HT-29 (cell line): Measurements from ENCODE around the gene PIN1. TPM values are rescaled to one million over a fixed set of nuclear protein-coding genes. Genes with fewer than 3 reads are reported as not detected.
"Not testable (repeated sequence)": the region's sequence is repeated elsewhere in the genome, so short reads cannot be mapped to it uniquely, and the experiment has no call there.

Experiments
- DNase-seq: peaks from one replicate; pipeline ENCODE4 v3.0.0-alpha.2; 2015; ENCODE audit warnings: low spot score
- total RNA-seq: library from RNA; depleted of rRNA; stranded (reverse); fragments of >200 nt; shearing (Covaris generic); gene quantifications from 2 replicates; pipeline ENCODE4 v1.2.3, GENCODE V29; 2014

PIN1 gene
- total RNA-seq, 1 experiment from 2014 or later: 188 TPM

DNA sequence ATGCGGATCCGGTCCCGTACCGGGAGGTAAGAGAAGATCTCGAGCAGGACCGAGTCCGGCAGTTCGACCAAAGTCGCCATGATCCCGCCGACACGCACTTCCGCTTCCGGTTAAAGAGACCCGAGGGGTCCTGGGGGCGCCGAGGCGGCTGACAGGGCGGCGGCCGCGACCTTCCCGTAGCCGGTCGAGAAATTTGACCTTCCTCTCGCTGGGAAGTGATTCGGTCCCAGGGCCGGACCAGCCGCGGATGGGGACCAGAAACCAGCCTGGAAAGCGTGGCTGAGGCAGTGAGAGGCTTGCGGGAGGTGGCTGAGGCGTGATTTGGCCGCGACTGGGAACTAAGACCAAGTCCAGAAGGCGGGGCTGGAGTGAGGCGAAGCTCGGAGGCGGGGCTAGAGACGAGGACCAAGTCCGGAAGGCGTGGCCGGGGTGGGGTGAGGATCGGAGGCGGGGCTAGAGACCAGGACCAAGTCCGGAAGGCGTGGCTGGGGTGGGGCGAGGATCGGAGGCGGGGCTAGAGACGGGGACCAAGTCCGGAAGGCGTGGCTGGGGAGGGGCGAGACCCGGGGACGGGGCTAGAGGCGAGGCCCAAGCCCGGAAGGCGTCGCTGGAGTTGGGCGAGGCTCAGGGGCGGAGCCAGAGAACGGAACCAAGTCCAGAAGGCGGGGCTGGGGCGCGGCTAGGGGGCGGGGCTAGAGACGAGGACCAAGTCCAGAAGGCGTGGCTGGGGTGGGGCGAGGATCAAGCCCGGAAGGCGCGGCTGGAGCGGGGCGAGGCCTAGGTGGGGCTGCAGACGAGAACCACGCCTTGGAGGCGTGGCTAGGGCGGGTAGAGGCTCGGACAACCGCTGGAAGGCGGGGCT is 16.2 kb upstream of the PIN1 start, which contains the start of gene FBXL12:
TSS of gene FBXL12 (minus strand) at position 346 of the 862 bp plus-strand sequence. CDS start at position 80, 266 bp downstream.
- DNase-seq: peak; percentile 98

DNA sequence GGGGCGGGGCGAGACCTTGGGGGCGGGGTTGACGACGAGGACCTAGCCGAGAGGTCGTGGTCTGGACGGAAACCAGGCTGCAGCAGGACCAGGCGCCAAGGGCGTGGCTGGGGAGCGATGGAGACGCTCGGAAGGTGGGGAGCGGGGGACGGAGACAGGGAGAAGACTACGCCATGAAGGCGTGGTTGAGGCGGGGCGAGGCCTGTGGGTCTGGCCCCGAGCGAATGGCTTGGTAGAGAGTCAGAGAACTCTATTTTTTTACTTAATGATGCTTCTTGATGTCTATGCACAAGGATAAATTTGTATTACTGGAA is 15.6 kb upstream of the PIN1 start:
- no peak for DNase-seq

DNA sequence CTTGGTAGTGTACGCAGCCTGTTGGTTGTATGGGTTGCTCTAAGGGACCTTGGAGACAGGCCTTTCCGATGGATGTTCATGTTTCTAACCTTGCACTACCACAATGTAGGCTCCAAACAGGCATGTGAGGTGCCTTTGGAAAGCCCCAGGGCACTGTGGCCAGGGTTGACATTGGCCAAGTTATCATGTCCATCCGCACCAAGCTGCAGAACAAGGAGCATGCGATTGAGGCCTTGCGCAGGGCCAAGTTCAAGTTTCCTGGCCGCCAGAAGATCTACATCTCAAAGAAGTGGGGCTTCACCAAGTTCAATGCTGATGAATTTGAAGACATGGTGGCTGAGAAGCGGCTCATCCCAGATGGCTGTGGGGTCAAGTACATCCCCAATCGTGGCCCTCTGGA is 15.1 kb upstream of the PIN1 start:
- not testable (repeated sequence) for DNase-seq

DNA sequence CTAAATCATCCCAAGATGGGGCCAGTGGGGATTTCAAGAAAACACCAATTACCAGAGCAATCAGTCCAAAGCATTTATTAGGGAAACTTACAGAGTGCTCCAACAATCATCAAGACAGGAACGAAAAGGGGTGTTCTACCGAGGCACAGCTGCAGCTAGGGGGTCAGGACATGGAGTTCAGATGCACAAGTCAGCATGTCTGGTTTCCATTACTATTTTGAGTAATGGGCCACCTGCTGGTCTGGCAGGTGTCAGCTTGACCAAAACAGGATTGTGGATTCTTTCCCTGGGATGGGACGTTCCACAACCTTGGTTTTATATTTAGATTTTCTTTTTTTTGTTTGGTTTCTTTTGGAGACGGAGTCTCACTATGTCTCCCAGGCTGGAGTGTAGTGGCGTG is 11.3 kb upstream of the PIN1 start:
- DNase-seq: no peak

DNA sequence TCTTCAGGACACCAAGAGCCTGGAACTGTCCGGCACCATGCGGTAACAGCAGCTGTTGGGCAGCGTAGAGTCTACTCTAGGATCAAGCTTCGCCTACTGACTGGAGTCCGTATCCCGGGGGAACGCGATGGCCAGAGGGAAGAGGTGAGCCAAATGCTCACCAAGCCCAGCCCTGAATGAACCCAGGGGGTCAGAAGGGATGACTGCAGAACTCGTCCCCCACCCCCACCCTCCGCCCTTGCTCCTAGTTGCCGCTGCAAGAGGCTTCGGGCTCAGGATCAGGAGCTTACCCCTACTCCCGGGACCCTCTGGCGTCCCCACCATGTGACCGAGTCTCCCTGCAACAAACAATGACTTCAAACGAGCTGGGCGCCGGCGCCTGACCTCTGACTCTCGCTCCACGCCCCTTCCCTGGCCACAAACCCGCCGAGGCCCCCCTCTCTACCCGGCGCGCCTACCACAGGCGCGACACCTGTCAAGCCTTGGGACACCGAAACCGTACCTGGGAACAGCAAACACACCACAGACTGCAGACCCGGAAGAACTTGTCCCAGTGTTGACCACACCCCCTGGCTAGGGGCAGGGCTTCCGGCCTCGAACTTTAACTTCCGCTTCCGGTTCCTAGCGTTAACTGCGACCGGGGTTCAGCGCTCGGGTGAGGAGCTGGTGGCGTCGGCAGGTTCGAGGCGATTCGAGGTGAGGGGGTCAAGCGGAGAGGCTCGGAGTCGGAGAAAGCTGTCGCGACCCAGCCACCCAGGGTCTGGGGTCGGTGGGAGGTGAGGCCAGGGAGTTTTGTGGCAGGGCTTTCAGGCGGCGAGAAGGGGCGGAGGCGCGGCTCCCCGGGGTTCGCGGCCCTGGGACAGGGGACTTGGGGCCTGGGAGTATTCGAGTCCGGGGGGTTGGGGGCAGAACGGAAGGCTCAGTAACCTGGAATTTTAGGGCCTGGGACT is 7.6 kb upstream of the PIN1 start, which contains the start of gene UBL5:
TSS of gene UBL5 (plus strand) at position 630 of the 950 bp plus-strand sequence. CDS start 420 bp downstream, outside the sequence.
- DNase-seq: peak; percentile 88

DNA sequence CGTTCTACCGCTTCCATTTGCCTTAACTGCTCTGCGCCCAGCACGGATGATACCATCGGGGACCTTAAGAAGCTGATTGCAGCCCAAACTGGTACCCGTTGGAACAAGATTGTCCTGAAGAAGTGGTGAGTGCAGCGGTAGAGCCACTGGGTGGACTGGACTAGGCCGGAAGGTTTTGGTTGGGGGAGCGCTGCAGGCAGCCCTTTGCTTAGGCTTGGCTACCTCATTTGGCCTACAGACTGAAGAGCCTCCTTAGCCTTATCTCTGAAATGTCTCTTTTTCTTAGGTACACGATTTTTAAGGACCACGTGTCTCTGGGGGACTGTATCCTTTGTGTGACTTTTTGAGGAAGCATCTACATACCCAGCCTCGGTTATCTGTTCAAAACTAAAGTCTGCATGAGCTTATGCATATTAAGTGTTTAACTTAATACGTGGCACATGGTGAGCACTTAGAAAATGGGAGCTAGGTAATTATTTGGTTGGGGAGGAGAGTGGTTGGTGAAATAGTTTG is 6.5 kb upstream of the PIN1 start:
- DNase-seq: no peak

DNA sequence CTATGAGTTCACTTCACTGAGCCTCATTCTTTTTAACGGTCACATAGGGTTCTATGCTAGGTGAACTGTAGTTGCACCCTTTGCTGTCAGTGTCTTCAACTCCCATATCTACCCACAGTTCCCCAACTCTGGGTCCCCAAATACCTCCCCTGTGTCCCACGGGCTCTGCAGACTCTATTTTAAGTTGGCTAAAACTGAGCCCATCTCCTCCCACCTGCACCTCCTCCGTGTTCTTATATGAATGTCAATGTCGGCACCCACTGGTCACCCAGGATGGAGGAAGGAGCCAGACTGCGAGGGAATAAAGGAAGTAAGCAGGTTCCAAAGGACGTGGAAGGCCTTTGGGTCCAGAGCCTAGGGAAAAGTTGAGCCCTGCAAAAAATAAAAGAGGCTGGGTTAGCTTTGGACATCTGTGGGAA is 802 bp upstream of the PIN1 start:
- DNase-seq: no peak

DNA sequence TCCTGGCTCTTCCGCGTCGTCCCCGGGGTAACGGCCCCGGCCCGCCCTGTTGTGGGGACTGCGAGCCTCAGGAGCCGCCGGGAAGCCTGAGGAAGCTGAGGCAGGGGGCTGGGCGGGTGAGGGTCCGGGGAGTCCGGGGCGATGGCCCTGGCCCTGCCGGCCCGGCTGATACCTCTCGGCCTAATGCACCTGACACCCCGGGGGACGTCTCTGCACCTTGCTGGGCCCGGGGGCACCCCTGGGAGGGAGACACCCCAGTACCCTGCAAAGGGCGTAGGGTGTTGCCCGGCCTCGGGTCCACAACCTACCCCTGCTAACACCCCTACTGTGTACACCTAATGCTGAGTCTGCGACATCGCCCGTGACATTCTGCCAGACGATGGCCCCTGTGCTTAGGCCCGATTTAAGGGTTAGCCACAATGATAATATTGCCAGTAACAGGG is 410 bp downstream of the PIN1 start:
- no peak for DNase-seq

DNA sequence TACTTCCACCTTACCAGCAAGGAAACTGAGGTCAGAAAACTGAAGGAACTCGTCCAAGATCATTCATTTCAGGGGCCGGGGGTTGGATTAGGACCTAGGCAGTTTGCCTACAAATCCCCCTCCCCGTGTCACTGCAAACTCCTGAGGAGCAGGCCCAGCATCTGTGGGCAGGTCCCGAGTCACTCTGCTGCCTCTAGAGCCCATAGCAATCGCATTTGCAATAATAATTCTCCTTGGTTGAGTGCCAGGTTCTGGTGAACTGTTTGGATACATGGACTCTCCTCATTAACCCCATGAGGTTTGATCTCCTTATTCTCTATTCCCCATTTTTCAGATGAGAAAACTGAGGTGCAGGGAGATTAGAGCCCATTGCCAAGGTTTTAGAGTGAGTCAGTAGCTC is 903 bp downstream of the PIN1 start:
- no peak for DNase-seq

DNA sequence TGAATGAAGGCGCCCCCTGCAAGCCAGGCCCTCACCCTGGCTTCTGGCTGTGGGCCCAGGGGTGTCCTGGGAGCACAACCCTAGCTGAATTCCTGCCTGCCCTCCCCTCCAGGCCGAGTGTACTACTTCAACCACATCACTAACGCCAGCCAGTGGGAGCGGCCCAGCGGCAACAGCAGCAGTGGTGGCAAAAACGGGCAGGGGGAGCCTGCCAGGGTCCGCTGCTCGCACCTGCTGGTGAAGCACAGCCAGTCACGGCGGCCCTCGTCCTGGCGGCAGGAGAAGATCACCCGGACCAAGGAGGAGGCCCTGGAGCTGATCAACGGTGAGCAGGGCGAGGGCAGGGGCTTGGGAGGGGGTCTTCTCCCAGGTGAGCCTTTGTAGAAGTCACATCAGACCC is 3.2 kb downstream of the PIN1 start:
- DNase-seq: no peak

DNA sequence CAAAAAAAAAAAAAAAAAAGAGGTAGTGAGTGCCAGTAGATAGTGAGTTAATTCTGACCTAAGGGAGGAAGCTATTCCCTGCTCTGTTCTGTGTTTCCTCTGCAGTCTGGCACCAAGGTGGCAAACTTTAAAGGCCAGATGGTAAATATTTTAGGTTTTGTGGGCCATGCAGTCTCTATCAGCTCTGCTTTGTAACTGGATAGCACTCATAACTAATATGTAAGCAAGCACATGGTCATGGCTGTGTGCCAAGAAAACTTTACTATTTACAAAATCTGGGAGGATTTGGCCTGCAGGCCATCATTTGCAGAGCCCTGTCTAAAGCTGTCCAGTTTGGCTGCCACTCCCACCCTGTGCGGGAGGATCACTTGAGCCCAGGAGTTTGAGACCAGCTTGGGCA is 4.3 kb downstream of the PIN1 start:
- no peak for DNase-seq

DNA sequence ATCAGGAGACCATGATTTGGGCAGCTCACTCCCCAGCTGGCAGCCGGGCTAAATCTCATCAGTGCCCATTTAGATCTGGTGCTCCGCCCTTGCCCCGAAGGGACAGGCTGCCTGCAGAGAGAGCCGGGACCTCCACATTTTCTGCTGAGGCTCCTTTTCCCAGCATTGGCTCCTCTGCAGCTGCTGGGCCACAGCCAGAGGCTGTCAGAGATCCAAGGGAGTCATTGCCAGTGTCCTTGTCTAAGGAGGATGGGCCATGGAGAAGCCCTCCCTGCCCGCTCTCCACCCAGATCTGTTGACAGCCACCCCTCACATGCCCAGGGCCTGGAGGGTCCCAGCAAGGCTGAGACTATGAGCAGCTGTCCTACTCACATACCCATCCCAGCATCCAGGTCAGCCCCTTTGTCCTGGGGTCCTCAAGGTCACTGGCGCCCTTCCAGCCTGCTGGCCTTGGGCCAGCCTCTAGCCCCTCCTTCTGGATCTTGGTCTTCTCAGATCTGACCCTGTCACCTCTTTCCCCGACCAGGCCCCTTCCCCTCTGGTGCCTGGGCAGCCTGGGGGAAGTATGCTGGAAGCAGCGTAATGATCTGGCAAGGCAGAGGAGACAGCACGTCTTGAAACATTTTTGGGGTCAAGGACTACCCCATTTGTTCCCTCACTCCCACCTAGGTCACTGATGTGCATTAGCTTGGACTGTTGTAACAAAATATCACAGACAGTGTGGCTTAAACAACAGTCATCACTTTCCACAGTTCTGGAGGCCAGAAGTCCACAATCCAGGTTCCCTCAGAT is 7.9 kb downstream of the PIN1 start:
- no peak for DNase-seq

DNA sequence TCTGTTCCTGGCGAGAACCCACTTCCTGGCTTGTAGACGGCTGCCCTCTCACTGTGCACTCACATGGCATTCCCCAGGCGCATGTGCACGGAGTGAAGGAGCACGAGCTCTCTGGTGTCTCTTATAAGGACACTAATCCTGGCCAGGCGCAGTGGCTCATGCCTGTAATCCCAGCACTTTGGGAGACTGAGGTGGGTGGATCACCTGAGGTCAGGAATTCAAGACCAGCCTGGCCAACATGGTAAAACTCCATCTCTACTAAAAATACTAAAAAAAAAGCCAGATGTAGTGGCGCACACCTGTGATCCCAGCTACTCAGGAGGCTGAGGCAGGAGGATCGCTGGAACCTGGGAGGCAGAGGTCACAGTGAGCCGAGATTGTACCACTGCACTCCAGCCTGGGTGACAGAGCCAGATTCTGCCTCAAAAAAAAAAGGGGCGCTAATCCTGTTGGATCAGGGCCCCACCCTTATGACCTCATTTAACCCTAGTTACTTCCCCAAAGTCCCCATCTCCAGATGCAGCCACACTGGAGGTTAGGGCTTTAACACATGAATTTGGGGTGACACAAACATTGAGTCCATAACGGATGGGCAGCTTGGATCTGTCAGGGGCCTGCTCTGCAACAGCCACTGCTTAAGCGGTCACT is 8.6 kb downstream of the PIN1 start:
- DNase-seq: not testable (repeated sequence)

DNA sequence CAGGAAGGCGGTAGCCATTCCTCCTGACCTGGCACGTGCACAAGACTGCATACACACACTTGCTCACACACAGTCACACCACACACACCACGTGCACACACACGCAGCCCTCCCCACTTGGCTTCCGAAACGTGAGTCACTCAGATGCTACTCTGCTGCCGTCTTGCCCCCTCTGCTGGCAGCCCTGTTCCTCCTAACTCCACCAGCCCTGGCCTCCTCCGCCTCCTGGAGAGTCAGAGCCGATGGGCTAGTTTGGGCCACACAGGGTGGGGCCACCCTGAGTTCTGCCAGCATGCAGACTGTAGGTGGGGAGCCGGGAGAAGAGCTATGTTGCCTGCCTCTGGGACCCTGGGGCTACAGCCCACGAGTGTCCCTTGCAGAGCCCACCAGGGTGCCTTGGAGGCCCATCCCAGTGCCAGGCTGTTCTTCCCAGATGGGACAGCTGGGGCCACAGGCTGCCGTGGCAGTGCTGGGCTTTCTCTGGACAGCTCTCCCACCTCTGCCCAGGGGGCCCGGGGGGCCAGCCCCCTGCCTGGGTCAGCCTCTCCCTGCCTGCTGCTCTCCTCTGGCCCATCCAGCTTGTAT is 12.1 kb downstream of the PIN1 start:
- DNase-seq: peak; percentile 51

DNA sequence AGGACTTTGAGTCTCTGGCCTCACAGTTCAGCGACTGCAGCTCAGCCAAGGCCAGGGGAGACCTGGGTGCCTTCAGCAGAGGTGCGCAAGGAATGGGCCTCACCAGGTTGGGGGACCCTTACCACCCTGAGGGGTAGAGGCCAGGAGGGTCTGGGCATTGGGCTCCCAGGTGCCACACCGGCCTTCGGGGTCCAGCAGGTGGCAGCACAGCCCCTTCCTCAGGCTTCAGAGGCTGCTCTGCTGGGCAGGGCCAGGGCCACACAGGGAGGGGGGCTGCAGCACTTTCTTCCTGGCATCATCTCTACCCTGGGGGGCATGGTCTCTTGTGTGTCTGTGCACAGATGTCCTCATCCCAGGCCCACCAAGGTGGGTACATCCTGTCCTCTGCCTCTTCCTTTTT is 12.9 kb downstream of the PIN1 start:
- no peak for DNase-seq

DNA sequence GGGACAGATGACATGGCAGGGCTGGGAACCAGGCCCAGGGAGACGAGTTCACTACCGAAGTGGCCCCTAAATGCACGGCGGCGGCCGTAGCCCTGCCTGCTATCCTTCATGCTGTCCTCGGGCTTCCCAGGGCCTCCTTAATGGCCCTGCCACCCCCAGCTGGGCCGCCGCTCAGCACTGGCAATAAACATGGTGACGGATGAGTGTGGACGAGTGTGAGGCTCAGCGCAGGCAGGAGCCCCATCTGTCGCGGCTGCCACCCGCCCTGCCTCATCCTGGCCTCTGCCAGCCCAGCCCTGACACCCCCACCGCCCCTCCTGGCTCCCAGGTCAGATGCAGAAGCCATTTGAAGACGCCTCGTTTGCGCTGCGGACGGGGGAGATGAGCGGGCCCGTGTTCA is 13.6 kb downstream of the PIN1 start:
- DNase-seq: no peak

DNA sequence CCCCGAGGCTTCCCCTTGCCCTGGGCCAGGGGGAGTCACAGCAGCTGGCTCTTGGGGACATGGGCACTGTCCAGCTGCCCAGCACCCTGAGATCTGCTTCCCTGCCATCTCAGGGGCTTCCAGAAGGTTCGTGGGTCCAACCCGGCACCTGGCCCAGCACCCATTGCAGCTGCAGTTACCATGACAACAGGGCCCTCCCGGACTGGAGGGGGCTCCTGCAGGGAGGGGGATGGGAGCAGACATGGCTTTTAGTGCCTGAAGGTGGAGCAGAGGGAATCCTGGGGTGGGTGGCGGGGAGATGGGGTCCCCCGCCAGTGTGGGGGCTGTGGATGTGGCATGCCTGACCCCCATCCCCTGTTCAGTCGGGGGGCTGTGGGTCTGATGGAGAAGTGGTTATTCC is 14.7 kb downstream of the PIN1 start:
- DNase-seq: no peak

DNA sequence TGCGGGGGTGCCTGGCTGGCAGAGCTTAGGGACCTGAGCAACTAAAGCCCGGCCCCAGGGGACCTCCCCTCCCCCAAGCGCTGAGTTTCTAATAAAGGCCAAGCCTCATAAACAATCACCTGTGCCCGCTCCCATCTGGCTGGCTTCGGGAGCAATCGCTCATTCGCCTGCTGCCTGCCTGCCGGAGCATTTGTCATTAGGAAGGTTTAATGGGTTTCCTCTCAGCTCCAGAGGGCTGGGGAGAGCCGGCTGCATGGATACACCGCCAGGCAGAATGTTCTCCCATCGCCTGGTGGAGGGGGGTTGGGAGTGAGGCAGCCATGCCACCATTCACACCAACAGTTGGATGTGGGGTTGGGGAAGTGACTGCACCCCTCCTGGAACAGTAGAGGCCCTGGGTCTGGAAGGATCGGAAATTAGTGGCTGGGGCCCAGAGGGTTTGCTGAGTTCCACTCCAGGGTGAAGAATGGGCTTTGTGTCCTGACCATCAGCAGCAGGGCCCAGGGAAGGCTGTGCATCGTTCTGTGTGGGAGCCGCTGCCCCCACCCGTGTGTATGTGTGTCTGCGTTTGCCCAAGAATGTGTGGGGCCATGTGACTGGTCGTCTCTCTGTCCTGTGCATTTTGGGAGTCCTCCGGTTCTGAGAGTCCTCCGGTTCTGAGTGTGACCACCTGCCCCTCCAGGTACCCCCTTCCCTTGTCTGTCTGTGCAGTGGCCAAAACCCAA is 15.3 kb downstream of the PIN1 start:
- no peak for DNase-seq

DNA sequence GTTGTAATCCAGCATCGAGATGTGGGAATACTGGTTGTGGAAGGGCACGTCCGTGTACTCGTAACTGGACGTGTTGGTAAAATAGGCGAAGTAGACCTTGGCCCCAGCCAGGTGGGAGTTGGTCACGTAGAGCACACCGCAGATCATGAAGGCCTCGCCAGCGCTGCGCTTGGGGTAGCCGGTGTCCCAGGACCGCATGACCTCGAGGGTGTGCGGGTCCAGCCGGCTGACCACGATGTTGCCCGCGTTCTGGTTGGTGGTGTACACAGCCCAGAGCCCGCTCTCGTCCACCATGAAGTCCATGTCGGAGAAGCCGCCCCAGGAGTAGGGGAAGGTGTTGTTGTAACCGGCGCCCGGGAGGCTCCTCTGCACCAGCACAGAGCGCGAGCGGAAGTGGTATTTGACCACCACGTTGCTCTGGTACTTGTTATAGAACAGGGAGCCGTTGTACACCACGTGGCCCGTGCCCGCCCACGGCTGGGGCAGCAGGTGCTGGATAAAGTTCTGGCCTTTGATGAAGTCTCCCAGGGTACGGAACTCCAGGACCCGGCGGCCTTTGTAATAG is 19.2 kb downstream of the PIN1 start:
- DNase-seq: no peak
